Measurements from ENCODE around the gene GIT1. TPM values are rescaled to one million over a fixed set of nuclear protein-coding genes. Genes with fewer than 3 reads are reported as not detected.

Gene GIT1
- total RNA-seq, 5 donors from 2014 or later (not counting 1 experiment from before 2014, with no cell fraction given): 36.7 to 86.4 (median 71.8) TPM

GRCh38 chr17:29627951-29628350 lies 38.5 kb upstream of the GIT1 start:
- Histone ChIP-seq H3K9me3 (no peaks in the 10 kb centered on the region), H3K4me3 (ENCODE audit: control insufficient read depth in 1 of 2, extremely low read depth in 1 of 2, low read length in 1 of 2) (no peak overlapping the region), H3K36me3 (ENCODE audit: control insufficient read depth in 2 of 2, extremely low read depth in 1 of 2, insufficient read depth in 1 of 2, low read length in 1 of 2) (peaks cover 16 to 51% of the 10 kb centered on the region in 2 donors), H3K4me1 (ENCODE audit: control insufficient read depth in 1 of 2, extremely low read depth in 1 of 2, insufficient read depth in 2 of 2, low read length in 2 of 2) (peaks cover 0 to 14% of the 10 kb centered on the region in 2 experiments), H3K27me3 (replicated peaks in 1 of 2; ENCODE audit: control insufficient read depth in 2 of 2, extremely low read depth in 1 of 2, insufficient read depth in 2 of 2, low read length in 1 of 2) (no peaks in the 10 kb centered on the region), H3K27ac (ENCODE audit: low read length) (no peak overlapping the region)
- H3K4me3 Mint-ChIP-seq: no peak overlapping the region
- no CpG with 5 or more reads among the region's 1 CpG for WGBS (ENCODE audit: insufficient coverage)
- H3K27ac Mint-ChIP-seq: peak overlapping the region; percentile 40 to 73
- no peaks in the 10 kb centered on the region for H3K9me3 Mint-ChIP-seq
- DNase-seq: no peak
- no peaks in the 10 kb centered on the region for H3K27me3 Mint-ChIP-seq
- POLR2A ChIA-PET: no interaction called here
- H3K4me1 Mint-ChIP-seq: peaks cover 41 to 47% (median 43%) of the 10 kb centered on the region in 3 donors
- H3K36me3 Mint-ChIP-seq: peaks cover 19% of the 10 kb centered on the region
- ATAC-seq (replicated peaks in 1 of 4): no peak
- CTCF ChIA-PET: no interaction called here

GRCh38 chr17:29625037-29625750 lies 35.7 kb upstream of the GIT1 start:
- no peaks in the 10 kb centered on the region for H3K27me3 ChIP-seq (replicated peaks in 1 of 2; ENCODE audit: control insufficient read depth in 2 of 2, extremely low read depth in 1 of 2, insufficient read depth in 2 of 2, low read length in 1 of 2)
- Mint-ChIP-seq H3K4me3 (no peak overlapping the region), H3K9me3 (no peaks in the 10 kb centered on the region), H3K27ac (peak overlapping the region; percentile 36 to 61), H3K36me3 (peaks cover 4% of the 10 kb centered on the region), H3K27me3 (no peaks in the 10 kb centered on the region), H3K4me1 (peaks cover 38 to 54% (median 54%) of the 10 kb centered on the region in 3 donors)
- WGBS (ENCODE audit: insufficient coverage): 92% methylated on average over 5 of the region's 8 CpGs
- ATAC-seq (replicated peaks in 1 of 4): no peak
- peaks cover 2 to 22% of the 10 kb centered on the region in 2 experiments for H3K4me1 ChIP-seq (ENCODE audit: control insufficient read depth in 1 of 2, extremely low read depth in 1 of 2, insufficient read depth in 2 of 2, low read length in 2 of 2)
- H3K4me3 ChIP-seq (ENCODE audit: control insufficient read depth in 1 of 2, extremely low read depth in 1 of 2, low read length in 1 of 2): no peak overlapping the region
- no peak for DNase-seq
- POLR2A ChIA-PET: interaction anchor here in 1 of 2 donors (0.5 kb wide), 1 partner anchor 120 kb away, joined by 3 read pairs; no protein-coding TSS in a partner anchor
- CTCF ChIA-PET: interaction anchor here in 1 of 2 donors (0.6 to 1.5 kb wide), 5 partner anchors 9 to 154 kb away, joined by 3 to 7 read pairs (median 4); no protein-coding TSS in a partner anchor
- H3K36me3 ChIP-seq (ENCODE audit: control insufficient read depth in 2 of 2, extremely low read depth in 1 of 2, insufficient read depth in 1 of 2, low read length in 1 of 2): peaks cover 0 to 23% of the 10 kb centered on the region in 2 donors
- no peaks in the 10 kb centered on the region for H3K9me3 ChIP-seq
- no peak overlapping the region for H3K27ac ChIP-seq (ENCODE audit: low read length)

- WGBS (ENCODE audit: insufficient coverage): 60% methylated on average over 1 of the region's 4 CpGs
- peaks cover 38 to 54% (median 50%) of the 10 kb centered on the region in 3 donors for H3K4me1 Mint-ChIP-seq
- peaks cover 2 to 22% of the 10 kb centered on the region in 2 experiments for H3K4me1 ChIP-seq (ENCODE audit: control insufficient read depth in 1 of 2, extremely low read depth in 1 of 2, insufficient read depth in 2 of 2, low read length in 2 of 2)
- no peak overlapping the region for H3K4me3 ChIP-seq (ENCODE audit: control insufficient read depth in 1 of 2, extremely low read depth in 1 of 2, low read length in 1 of 2)
- H3K27me3 ChIP-seq (replicated peaks in 1 of 2; ENCODE audit: control insufficient read depth in 2 of 2, extremely low read depth in 1 of 2, insufficient read depth in 2 of 2, low read length in 1 of 2): no peaks in the 10 kb centered on the region
- DNase-seq (no peak), ATAC-seq (replicated peaks in 1 of 4) (no peak)
- POLR2A ChIA-PET: interaction anchor here in 1 of 2 donors (0.5 kb wide), 1 partner anchor 121 kb away, joined by 3 read pairs; no protein-coding TSS in a partner anchor
- H3K27ac ChIP-seq (ENCODE audit: low read length): no peak overlapping the region
- H3K27ac Mint-ChIP-seq: peak overlapping the region; percentile 58 to 61
- CTCF ChIA-PET: interaction anchor here (0.5 to 1.5 kb wide), 5 partner anchors 8 to 155 kb away, joined by 3 to 7 read pairs (median 4); no protein-coding TSS in a partner anchor
- no peaks in the 10 kb centered on the region for H3K9me3 Mint-ChIP-seq
- peaks cover 4% of the 10 kb centered on the region for H3K36me3 Mint-ChIP-seq
- no peaks in the 10 kb centered on the region for H3K9me3 ChIP-seq
- no peak overlapping the region for H3K4me3 Mint-ChIP-seq
- H3K36me3 ChIP-seq (ENCODE audit: control insufficient read depth in 2 of 2, extremely low read depth in 1 of 2, insufficient read depth in 1 of 2, low read length in 1 of 2): peaks cover 0 to 17% of the 10 kb centered on the region in 2 donors
- H3K27me3 Mint-ChIP-seq: no peaks in the 10 kb centered on the region
Measured at GRCh38 chr17:29624586-29624985, 35.1 kb upstream of the GIT1 start.

- Histone ChIP-seq H3K27me3 (replicated peaks in 1 of 2; ENCODE audit: control insufficient read depth in 2 of 2, extremely low read depth in 1 of 2, insufficient read depth in 2 of 2, low read length in 1 of 2) (peaks cover 0 to 4% of the 10 kb centered on the region in 2 experiments), H3K4me3 (ENCODE audit: control insufficient read depth in 1 of 2, extremely low read depth in 1 of 2, low read length in 1 of 2) (peak overlapping the region; percentile 58 to 68)
- POLR2A ChIA-PET: no interaction called here
Measured at GRCh38 chr17:29623283-29623647, 33.8 kb upstream of the GIT1 start.

GRCh38 chr17:29622337-29623282 lies 33.2 kb upstream of the GIT1 start, which contains the start of gene CORO6:
CORO6 (minus strand) TSS chr17:29622912; CDS start chr17:29621421, 1,491 bp downstream.
- WGBS (ENCODE audit: insufficient coverage): 5% methylated on average over 57 of the region's 77 CpGs
- peak; percentile 64 to 71 (median 69) for ATAC-seq (replicated peaks in 1 of 4)
- Mint-ChIP-seq H3K36me3 (no peaks in the 10 kb centered on the region), H3K9me3 (no peaks in the 10 kb centered on the region), H3K27me3 (no peaks in the 10 kb centered on the region), H3K4me3 (peak within 1 kb of the TSS; percentile 74 to 76 (median 75)), H3K27ac (peak within 1 kb of the TSS; percentile 58 to 75), H3K4me1 (peaks cover 28 to 51% (median 41%) of the 10 kb centered on the region in 3 donors)
- peak within 1 kb of the TSS; percentile 58 to 68 for H3K4me3 ChIP-seq (ENCODE audit: control insufficient read depth in 1 of 2, extremely low read depth in 1 of 2, low read length in 1 of 2)
- no peaks in the 10 kb centered on the region for H3K9me3 ChIP-seq
- peaks cover 3 to 34% of the 10 kb centered on the region in 2 experiments for H3K4me1 ChIP-seq (ENCODE audit: control insufficient read depth in 1 of 2, extremely low read depth in 1 of 2, insufficient read depth in 2 of 2, low read length in 2 of 2)
- CTCF ChIA-PET: interaction anchor here (0.7 to 1.0 kb wide), 2 partner anchors 9 to 139 kb away, joined by 3 to 4 read pairs; no protein-coding TSS in a partner anchor
- DNase-seq: peak in 33 of 35 experiments; percentile 42 to 78 (median 60)
- peaks cover 0 to 7% of the 10 kb centered on the region in 2 donors for H3K36me3 ChIP-seq (ENCODE audit: control insufficient read depth in 2 of 2, extremely low read depth in 1 of 2, insufficient read depth in 1 of 2, low read length in 1 of 2)
- H3K27ac ChIP-seq (ENCODE audit: low read length): no peak within 1 kb of the TSS
- H3K27me3 ChIP-seq (replicated peaks in 1 of 2; ENCODE audit: control insufficient read depth in 2 of 2, extremely low read depth in 1 of 2, insufficient read depth in 2 of 2, low read length in 1 of 2): peaks cover 0 to 4% of the 10 kb centered on the region in 2 experiments
- POLR2A ChIA-PET: no interaction called here

More at GRCh38 chr17:29623283-29623647, 33.8 kb upstream of the GIT1 start:
- DNase-seq (no peak), ATAC-seq (replicated peaks in 1 of 4) (peak; percentile 6 to 12 (median 10))
- H3K9me3 Mint-ChIP-seq: no peaks in the 10 kb centered on the region
- CTCF ChIA-PET: interaction anchor here in 1 of 2 donors (1.0 kb wide), 1 partner anchor 138 kb away, joined by 3 read pairs; no protein-coding TSS in a partner anchor
- peak overlapping the region; percentile 74 to 76 (median 75) for H3K4me3 Mint-ChIP-seq
- H3K9me3 ChIP-seq: no peaks in the 10 kb centered on the region
- no peaks in the 10 kb centered on the region for H3K36me3 Mint-ChIP-seq
- peaks cover 0 to 8% of the 10 kb centered on the region in 2 donors for H3K36me3 ChIP-seq (ENCODE audit: control insufficient read depth in 2 of 2, extremely low read depth in 1 of 2, insufficient read depth in 1 of 2, low read length in 1 of 2)
- no peaks in the 10 kb centered on the region for H3K27me3 Mint-ChIP-seq
- peak overlapping the region in 1 of 2 donors; percentile 58 for H3K27ac Mint-ChIP-seq
- H3K4me1 ChIP-seq (ENCODE audit: control insufficient read depth in 1 of 2, extremely low read depth in 1 of 2, insufficient read depth in 2 of 2, low read length in 2 of 2): peaks cover 2 to 28% of the 10 kb centered on the region in 2 experiments
- WGBS (ENCODE audit: insufficient coverage): 63% methylated on average over 3 of the region's 4 CpGs
- H3K4me1 Mint-ChIP-seq: peaks cover 33 to 49% (median 44%) of the 10 kb centered on the region in 3 donors
- H3K27ac ChIP-seq (ENCODE audit: low read length): no peak overlapping the region
